Activated CD4-positive, alpha-beta T cell treated with anti-CD3 and anti-CD28 coated beads, Interleukin-2, amount 50 U/mL, for 4 hours (primary cell): ENCODE measurements around the gene HTR4.
"Not testable (repeated sequence)": the region's sequence is repeated elsewhere in the genome, so short reads cannot be mapped to it uniquely, and the experiment has no call there.

ENCODE experiments used
- DNase-seq, 2 experiments: peaks; one replicate each; pipeline ENCODE4 v3.0.0-alpha.2; 2020

Gene HTR4

GRCh38 chr5:148529450-148529849, 124.9 kb downstream of the HTR4 start:
- not testable (repeated sequence) for DNase-seq

GRCh38 chr5:148524721-148525120, 129.6 kb downstream of the HTR4 start:
- no peak for DNase-seq

DNA sequence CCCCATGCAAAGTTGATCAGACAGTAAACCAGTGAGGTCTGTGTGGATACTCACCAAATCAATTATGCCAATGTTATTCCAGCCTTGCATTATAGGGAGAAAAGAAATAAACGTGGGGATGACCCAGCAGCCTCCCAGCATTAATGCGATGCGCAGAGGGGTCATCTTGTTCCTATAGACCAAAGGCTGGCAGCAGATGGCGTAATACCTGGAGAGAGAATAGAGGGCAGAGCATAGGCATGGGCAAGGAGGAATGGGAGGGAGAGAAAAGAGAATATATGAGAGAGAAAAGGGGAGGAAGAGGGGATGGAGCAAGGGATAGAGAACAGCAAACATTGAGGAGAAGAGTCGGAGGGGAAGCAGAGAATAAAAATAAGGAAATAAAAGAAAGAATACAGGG, 131.2 kb downstream of the HTR4 start:
- DNase-seq = no peak

GRCh38 chr5:148515460-148515859, 138.9 kb downstream of the HTR4 start:
- no peak for DNase-seq

GRCh38 chr5:148514344-148514743, 140.0 kb downstream of the HTR4 start:
- DNase-seq = no peak

GRCh38 chr5:148512498-148512897, 141.8 kb downstream of the HTR4 start:
- DNase-seq = no peak

DNA sequence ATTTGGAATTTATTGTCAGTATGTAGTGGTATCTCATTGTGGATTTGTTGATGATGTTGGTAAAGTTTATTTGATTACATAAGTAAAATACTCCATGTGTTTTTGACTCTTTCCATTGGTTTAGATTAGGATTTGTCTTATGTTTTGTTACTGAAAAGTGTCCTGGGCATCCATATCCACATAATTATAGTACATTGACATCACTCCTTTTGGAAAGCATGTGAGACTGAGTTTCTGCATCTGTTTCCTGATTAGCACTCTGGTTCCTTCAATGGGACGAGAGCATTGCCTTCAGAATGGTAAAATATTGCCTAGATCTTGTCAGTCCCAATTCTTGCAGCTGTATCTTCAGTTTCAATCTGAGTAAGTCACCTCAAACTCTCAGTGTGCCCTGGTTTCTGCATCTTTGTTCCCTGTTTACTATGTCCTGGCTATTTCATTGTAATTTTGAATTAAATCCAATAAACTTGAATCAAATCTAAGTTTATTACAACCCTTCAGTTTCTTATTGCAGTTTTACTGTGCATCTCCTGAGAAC, 142.4 kb downstream of the HTR4 start:
- DNase-seq = no peak

- no peak for DNase-seq
Observed at GRCh38 chr5:148509893-148510292, 144.4 kb downstream of the HTR4 start.

GRCh38 chr5:148507648-148508047, 146.7 kb downstream of the HTR4 start:
- no peak for DNase-seq

GRCh38 chr5:148499452-148499851, 154.9 kb downstream of the HTR4 start:
- no peak for DNase-seq

DNA sequence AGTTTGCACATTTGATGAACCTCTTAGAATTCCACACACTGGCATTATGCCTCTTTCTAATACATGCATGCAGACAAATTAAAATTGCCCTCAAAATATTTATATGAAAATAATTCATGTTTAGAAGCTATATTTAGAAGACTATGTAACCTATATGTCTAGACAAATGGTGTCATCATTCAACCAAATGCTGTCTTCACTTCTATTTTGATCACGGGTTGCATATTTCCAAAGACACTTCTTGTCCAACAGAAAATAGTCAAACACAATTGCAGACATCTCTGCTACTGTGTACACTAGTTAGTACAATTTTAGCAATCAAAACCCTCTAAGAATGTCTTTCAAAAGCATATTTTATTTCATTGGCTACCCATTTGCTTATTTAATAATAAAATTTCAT, 156.6 kb downstream of the HTR4 start:
- DNase-seq = no peak

DNA sequence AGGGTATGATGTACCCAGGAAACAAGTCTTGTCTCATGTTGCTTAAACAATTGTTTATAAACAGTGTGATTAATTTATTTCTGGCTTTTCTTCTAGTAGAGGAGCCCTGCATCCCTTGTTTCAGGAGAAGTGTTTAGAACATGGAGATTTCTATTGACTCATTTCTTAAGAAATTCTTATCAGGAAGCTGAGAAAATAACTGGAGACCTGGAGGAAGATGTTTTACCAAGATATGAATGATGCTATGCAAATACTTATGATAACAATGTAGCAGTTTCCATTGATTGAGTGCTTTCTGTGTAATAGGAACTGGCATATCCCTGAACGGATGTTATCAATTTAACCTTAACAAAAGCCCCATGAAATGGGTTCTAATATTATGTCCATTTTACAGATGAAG, 162.0 kb downstream of the HTR4 start:
- DNase-seq = no peak

DNA sequence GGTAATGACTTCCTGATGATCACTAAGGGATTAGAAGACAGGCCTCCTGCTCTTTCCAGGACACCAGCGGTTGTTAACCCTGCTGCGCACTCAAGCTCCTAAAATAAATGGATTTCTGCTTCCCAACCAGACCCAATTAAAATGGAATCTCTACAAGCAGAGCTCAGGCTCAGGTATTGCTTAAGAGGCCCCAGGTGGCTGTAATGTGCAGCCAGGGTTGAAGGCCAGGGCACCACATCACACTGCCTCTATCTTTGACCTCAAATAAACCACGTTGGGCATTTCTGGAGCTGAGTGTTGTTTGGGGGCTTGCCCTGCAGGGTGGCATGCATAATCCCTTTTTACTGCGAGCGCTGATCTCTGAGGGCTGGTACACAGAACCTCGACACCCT, 162.5 kb downstream of the HTR4 start:
- no peak for DNase-seq

DNA sequence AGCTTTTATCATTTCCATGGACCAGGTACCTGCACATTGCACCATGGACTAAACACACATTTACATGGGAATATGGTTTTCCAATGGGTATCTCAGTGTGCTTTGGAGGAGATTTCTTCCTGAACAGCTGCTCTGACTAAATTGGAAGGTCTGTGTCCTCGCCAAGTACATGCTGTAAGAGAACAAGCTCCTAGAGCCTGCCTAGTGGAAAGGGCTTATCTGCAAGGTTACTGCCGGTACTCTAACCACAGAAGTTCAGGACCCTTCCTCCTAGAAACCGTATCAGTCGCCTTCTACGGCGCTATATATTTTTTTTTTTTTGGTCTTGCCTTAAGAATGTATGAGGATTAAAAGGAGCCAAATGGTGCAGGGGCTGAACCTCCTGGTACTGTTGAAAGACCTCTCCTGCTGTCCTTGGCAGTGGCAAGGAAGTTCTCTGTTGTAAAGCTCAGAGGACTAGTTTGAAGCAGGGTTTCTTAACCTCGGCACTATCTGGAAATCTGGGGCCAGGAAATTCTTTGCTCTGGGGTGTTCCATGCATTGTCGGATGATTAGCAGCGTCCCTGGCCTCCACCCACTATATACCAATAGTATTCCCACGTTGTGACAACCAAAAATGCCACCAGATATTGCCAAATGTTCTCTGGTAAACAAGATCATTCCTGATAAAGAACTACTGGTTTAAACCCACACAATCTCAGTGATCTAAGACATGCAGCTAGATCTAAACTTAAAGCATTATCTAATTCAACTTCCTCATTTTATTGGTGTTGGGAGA, 163.1 kb downstream of the HTR4 start:
- DNase-seq = no peak

DNA sequence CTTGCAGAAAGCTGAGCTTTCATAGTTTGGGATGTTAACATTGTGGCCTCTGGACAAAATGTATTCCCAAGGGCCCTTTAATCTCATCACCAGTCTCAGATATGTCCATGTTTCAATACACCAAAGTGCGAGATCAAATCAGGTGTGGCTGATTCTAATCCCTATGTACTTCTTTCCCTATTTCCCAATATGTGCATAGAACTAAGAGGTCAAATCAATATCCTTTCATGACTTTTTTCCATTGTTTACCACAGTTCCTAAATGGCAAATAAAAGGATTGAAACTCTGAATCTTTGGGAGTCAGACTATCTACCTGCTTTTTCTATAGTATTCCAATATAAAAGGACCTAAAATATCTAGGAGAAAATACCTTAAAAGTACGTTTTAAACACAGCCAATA, 165.6 kb downstream of the HTR4 start:
- no peak for DNase-seq

- DNase-seq = no peak
Observed at GRCh38 chr5:148486456-148486855, 167.9 kb downstream of the HTR4 start.

DNA sequence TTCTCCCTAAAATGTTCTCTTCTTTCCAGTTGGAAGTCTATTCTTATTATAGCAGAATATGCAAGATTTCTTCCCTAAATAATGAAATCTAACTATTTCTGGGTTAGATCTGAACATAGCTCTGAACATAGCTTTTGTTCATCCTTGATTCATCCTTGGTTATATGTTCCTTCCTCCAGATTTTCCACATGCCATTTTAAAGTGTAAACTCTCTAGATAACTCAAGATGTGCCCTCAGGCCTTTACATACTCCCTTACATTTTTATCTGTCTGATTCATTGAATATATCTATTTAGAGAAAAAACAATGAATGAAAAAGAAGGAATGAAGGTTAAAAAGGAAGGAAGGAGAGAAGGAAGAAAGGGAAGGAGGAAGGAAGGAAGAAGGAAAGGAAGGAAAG, 169.7 kb downstream of the HTR4 start:
- no peak for DNase-seq

GRCh38 chr5:148483750-148484149, 170.6 kb downstream of the HTR4 start:
- DNase-seq = no peak

DNA sequence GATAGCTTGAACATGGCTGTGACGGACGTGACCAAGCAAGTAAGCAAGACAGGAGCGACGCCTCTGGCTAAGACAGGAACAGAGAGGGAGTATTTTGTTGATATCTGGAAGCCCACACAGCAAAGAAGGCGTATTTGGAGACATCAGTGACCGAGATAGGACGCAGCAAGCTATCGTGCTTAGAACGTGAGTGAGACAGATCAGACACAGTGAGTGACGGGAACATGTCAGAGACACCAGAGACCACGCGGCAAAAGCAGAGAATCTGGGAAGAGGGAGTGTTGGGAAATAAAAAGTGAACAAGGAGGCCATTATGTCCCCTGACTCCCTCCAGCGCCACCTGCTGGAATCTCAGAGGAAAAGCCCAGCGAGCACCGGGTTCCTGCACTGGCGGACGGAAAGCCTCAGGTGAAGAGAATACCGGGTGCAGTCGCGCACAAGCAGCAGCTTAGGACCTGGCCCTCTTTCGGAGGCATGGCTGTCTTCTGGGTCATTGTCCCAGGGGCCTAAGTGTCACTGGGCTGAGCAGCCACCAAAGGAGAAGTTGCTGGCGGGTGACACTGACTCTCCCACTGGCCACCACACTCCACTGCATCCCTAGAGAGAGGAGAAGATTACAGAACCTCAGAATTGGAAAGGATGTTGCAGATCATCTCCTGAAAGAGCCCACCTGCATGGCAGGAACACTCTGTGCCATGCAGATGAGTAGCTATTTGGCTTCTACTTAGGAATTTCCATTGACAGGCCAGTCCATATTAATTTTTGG, 171.4 kb downstream of the HTR4 start:
- DNase-seq = peak; percentile 32 to 41

DNA sequence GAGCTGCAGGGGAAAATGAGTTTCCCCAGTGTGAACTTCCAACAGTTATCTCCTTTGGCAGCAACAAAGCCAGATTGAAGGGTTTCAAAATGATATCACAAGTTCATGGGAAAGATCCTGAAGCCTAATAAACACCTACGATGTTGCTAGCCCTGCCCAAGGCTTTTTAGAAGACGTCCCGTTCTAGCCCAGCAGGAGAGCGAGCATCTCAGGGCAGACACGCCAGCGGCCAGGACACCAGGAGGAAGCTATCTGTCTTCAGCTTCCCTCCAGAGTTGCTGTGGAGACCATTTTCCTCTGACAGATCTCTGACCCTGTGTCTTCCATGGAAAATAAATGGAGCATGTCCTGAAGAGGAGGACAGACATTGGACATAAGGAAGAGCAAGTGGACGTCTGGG, 172.1 kb downstream of the HTR4 start:
- no peak for DNase-seq

DNA sequence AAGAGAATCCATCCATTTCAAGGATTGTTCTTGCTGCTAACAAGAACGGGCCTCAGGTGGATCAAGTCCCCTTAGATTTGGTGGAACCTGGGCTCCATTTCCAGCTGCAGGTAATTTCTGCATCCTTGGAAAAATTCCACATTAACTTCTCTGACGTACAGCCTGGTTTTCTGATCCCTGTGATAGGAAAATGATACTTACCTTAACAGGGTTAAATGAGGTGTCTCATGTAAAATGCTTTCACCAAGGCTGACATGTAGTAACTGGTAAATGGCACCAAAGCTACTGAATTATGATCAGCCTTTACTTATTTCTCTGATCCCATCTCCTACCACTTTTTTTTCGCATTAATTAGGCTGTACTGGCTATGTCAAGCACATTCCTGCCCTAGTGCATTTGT, 176.9 kb downstream of the HTR4 start:
- no peak for DNase-seq

DNA sequence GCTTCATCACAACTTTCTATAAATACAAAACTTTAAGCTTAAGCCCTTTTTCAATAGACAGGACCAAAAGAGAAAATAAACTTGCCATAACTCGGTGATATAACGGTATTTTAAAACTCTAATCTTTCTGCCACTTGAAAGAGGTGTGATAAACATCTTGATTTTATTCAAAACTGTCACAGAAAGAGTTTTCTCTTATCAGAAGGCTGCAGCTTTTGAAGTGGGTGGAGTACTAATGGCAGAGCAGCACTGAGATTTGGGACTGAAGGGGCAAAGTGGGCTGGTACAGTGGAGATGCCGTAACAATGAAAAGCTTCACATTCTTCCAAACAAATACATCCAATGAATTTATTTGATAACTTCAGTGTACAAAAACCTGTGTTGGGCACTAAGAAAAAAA, 178.0 kb downstream of the HTR4 start:
- no peak for DNase-seq

DNA sequence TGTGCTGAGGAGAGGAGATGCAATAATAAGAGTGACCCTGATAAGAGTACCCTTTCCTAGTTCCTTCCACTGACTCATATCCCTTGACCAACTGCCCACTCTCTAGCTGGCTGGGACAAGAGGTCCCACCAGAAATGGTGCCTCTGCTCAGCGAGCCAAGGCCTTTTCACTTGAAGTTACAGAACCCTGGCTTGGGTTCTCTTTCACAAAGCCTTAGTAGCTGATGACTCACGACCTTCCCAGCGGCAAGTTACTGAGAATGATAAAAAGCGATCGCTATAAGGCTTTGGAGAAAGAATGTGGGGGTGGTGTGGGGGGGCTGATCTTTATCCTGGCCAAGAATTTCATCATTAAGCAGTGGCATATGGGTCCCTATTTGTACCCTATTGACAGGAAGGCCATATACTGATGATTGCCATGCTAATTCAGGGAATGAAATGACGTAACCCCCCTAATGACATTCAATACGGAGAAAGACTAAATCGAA, 180.3 kb downstream of the HTR4 start:
- DNase-seq = no peak

- DNase-seq = no peak
Observed at GRCh38 chr5:148471379-148471778, 182.9 kb downstream of the HTR4 start.
